NOMO-1 treated with DMSO at 0.1 percent for 48 hours (cell line): Measurements from ENCODE around the gene RMND5A.

Experiments
- DNase-seq: peaks from one replicate; lab custom pipeline; 2025; ENCODE audit not compliant: unreplicated experiment; lab: John Stamatoyannopoulos, UW

The RMND5A gene, protein sequence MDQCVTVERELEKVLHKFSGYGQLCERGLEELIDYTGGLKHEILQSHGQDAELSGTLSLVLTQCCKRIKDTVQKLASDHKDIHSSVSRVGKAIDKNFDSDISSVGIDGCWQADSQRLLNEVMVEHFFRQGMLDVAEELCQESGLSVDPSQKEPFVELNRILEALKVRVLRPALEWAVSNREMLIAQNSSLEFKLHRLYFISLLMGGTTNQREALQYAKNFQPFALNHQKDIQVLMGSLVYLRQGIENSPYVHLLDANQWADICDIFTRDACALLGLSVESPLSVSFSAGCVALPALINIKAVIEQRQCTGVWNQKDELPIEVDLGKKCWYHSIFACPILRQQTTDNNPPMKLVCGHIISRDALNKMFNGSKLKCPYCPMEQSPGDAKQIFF

DNA sequence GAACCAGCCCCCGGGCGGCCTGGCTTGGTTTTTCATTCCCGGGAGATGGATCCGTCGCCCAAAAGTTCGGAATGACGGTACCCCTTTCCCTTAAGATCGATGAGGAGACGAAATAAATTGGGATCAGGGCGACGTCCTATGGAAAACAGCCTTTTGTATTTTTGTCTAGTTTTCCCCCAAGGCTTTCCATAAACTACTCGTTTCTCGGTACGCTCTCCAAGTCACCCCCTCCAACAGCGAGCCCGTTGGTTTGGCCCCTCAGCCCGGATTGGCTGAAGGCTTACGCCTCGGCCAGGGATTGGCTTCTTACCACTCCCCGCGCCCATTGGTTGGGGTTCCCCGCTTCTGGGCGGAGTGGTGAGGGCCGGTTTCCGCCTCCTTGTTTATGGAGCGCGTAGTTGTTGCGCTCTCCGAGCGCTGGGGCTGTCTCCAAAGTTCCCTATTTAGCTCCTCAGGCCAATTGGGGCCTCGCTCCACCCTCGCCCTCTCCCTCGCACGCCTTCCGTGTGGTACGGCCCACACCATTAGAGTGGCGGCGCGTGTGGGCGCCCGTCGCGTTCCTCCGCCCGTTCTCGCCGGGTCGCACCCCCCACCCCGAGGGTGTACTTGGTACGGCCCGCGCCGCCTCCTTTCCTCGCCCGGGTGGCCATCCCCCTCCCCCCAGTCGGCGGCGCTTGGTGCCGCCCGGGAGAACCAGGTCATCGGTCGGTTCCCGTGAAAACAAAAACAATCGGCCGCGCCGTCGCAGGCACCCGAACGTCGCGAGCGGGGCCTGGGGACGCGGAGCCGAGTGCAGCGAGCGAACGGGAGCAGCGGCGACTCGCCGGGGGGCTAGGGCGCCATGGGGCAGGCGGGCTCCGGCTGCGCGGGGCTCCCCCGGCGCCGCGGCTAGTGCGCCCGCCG, at the start of gene RMND5A:
RMND5A (plus strand) TSS at position 655 of the 903 bp plus-strand sequence. CDS start 377 bp downstream, outside the sequence.
- peak; percentile 82 for DNase-seq

- no peak for DNase-seq
Measured at GRCh38 chr2:86671337-86671981, 48.6 kb upstream of the RMND5A start.

DNA sequence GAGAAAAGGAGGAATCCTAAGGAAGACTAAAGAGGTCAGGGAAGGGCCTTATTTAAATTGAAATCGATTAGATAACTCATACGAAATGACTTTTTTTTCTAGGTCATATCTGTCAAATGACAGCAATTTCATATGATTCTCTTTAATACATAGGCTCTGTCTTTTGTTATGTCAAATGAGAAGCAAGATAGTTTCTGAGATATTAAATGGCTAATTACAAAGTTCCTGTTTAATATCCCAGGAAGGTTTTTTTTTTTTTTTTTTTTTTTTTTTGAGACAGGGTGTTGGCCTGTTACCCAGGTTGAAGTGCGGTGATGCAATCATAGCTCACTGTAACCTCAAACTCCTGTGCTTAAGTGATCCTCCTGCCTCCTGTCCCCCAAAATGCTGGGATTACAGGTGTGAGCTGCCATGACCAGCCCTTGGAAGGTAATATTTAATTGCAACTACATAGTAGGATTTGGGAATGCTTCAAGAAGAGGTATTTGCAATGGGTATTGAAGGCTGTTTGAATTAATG, 48.0 kb upstream of the RMND5A start:
- no peak for DNase-seq

- no peak for DNase-seq
Measured at GRCh38 chr2:86673011-86673410, 47.1 kb upstream of the RMND5A start.

DNA sequence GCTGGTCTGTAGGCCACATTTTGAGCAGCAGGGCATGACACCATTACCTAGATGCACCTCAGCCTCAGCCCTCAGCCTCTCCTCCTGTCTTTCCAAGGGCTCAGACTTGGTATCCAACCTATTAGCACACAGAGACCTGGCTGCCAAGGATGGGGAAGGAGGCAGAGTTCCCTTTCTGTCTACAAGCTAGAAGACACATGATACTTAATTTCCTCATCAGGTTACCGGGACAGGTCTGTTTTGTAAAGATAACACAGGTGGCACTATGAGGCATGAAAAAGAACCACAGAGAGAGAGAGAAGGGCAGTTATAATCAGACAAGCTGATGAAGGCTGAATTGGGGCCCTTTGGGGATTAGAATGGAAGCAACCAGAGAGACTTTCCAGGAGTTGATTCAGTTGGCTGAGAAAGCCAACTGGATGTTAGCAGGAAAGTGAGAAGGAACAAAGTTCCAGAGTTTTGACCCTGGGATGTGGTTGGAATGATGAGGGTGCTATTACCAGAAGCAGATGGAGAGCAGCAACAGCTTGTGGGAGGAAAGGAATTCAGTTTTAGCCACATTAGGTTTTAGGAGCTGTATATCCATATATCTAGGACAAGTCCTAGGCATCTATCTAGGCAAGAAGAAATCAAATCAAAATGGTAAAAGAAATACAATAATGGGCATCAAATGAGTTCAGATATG, 46.0 kb upstream of the RMND5A start:
- no peak for DNase-seq

DNA sequence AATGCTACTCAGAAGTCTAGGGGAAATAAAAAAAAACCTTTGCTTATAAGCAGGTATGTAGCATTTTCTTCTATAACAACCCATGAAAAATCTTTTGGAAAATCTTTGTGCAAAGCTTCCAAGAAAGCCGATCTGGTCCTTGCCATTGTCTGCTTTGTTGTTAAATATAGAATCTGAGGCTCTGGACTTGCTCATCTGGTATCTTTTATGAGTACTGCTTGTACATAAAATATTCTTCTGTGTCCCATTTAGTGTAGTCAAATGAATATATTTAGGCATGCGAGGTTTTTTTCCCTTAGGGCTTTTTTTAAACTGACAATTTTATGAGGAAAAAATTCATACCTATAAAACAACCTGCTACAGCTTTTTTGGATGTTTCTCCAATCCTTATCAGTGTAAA, 45.0 kb upstream of the RMND5A start:
- no peak for DNase-seq

GRCh38 chr2:86675511-86676015, 44.5 kb upstream of the RMND5A start:
- no peak for DNase-seq

- DNase-seq = no peak
Measured at GRCh38 chr2:86677816-86678215, 42.3 kb upstream of the RMND5A start.

DNA sequence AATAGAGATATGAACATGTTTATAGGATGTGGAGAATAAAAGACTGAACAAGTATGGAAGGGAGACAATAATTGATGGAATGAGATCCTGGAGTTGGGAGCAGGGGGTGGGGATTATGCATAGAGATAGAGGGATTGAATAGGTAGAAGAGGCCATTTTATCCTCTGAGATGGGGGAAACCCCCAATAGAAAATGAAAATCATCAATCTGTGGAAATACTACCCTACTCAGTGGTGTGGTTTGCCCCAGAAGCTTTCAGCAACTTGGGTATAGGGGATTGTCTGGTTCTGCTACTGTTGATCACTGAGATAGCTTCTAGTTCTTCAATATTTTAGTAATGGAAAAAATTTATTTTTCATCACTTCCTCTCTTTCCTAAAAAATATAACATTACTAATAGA, 41.1 kb upstream of the RMND5A start:
- DNase-seq = no peak

DNA sequence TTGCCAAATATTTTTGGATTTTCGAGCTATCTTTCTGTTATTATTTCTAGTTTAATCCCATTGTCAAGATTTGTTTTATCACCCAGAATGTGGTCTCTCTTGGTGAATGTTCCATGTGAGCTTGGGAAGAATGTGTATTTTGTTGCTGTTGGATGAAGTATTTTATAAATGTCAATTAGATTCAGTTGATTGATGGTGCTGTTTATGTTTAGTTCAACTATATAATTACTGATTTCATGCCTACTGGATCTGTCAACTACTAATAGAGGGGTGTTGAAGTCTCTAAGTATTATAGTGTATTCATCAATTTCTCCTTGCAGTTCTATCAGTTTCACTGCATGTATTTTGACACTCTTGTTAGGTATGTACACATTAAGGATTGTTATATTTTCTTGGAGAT, 34.7 kb upstream of the RMND5A start:
- no peak for DNase-seq

DNA sequence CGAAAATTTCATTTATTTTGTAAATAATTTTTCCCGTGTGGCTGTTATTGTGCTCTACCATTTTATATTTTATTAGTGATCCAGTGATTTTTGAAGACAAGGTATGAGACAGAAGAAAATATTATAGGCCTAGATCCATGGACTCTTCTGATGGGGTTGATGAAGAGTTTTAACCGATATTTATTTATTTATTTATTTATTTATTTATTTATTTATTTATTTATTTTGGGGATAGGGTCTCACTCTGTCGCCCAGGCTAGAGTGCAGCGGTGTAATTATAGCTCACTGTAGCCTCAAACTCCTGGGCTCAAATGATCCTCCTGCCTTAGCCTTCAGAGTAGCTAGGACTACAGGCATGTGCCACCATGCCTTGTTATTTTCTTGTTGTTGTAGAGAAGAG, 33.6 kb upstream of the RMND5A start:
- no peak for DNase-seq

DNA sequence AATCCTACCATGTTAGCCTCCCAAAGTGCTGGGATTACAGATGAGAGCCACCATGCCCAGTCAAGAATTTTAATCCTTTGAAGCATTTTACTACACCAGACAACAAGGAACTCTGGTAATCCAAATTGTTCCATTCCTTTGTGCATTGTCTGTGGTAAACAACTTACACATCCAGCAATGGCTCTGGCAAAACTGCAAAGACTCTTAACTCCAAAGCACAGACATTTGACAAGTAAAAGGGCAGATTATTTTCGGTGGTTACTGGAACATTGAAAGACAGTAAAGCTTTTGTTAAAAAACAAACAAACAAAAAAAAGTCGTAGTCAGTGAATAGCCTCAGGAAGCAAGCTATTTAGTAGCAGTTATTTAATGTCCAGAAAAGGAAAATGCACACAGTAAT, 33.2 kb upstream of the RMND5A start:
- DNase-seq = no peak

GRCh38 chr2:86695053-86695691, 24.9 kb upstream of the RMND5A start:
- no peak for DNase-seq

DNA sequence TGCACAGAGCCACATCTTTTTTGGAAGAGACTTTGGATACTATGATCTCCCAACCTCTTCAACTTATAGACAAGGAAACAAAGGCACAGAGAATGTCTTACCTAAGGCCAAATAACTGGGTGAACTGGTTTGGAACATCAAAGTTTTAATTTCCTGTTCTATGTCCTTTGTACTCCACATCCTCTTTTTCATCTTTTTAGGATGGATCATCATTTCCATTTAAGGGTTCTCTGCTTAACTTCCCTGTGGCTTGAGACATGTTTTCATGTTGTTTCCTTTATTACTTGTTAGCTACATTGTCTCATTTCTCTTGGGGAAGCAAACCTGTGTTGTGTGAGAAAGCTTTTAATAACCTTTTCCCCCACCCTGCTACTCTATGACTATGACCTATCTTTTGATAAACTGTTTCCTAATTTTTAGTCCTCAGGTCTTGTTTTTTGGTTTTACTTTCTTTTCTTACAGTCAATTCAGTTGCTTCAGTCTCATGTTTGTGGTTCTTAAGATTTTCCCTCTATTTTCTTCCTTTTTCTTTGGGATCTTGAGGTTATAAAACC, 22.5 kb upstream of the RMND5A start:
- DNase-seq = no peak

DNA sequence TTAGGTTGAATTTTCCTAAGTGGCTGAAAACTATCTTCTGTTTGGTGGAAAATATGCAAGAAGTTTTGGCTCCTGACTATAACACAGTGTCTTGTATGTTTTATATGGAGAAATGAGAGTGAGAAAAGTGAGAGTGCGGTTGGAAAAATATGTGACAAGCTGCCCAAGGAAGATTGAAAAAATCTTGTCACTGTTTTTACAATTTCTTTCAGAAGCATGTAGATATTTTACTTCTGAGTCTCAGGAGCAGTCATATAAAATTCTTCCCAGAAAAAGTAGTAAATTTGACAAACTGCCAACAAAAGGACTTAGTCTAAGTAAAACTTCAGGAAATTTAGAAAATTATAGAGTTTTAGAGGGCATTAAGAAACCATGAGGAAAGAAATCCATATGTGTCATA, 19.4 kb upstream of the RMND5A start:
- DNase-seq = no peak

GRCh38 chr2:86703704-86704361, 16.3 kb upstream of the RMND5A start:
- DNase-seq = no peak

DNA sequence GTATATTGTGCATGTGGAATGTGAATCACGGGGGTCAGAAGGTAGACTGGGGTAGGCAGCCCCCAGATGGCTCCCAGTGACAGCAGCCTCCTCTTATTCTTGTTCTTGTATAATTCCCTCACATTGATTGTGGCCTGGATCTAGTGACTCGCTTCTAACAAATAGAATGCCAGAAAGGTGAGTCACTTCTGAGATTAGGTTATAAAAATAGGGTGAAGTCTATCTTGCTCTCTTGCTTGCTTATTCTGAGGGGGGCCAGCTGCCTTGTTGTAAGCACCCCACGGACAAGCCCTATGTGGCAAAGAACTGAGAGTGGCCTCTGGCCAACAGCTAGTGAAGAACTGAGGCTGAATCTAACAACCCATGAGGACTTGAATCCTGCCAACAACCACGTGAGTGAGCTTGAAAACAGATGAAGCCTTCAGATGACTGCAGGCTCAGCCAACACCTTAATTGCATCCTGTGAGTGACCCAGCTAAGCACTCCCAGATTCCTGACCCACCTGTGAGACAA, 15.6 kb upstream of the RMND5A start:
- no peak for DNase-seq

DNA sequence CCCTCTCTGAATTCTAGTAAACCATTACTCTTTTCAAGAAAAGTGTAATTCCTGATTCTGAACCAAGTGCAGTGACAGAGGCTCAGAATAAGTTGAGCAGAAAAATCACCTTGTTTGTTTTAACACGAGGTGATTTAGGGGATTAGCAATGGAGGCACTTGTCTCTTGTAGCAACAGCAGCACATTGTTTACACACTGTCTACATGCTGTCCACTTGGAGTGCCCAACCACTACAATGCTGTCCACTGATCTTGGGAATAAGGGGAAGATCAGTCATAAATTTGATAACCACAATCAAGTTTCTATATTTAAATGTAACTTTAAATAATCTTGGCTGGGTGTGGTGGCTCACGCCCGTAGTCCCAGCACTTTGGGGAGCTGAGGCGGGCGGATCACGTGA, 13.9 kb upstream of the RMND5A start:
- no peak for DNase-seq

- DNase-seq = no peak
Measured at GRCh38 chr2:86706935-86707334, 13.2 kb upstream of the RMND5A start.
